Stimulated activated CD4-positive, alpha-beta T cell treated with anti-CD3 and anti-CD28 coated beads, TNF-alpha, amount 100 ng/mL, for 48 hours (primary cell): ENCODE results near the gene HOPX.
"Not testable (repeated sequence)": the region's sequence is repeated elsewhere in the genome, so short reads cannot be mapped to it uniquely, and the experiment has no call there.

Experiments used
- DNase-seq, 3 donors: peaks; one replicate each; pipeline ENCODE4 v3.0.0-alpha.2; 2020; ENCODE audit warnings: low read depth in 3 of 3

The HOPX gene, protein sequence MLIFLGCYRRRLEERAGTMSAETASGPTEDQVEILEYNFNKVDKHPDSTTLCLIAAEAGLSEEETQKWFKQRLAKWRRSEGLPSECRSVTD

DNA sequence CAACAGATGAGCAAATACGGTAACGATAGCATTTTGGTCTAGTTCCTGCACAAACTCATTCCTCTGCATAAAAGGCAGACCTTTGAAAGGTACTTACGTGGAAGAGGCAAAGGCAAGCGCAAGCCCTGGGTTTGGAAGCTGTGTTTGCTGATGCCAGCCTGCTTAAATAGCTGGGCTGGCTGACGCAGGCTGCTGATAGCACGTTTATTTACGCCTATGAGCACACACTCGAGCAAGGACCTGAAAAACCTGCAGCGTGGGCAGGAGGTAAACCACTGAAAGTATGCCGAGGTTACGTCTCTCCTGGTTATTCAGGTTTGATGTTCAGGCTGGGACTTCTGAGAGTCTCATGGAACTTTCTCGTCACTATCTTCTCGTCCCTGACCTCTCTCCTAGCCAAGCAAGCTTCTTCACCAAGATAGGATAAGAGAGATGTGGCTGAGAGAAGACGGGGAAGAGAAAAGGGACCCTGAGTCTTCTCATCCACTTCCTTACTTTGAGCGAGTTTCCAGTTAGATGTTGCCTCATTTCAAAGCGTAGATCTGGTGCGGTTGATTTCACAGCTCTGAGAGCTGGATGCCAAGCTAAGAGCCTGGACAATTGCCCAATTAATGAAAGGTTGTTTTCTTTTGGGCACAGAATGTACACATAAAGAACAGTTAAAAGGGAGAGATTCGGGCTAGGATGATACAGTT lies at the start of gene HOPX:
Gene HOPX (minus strand): TSS at position 139 of the 695 bp plus-strand sequence. CDS start 23,480 bp downstream, outside the sequence.
- DNase-seq = peak; percentile 55 to 63 (median 59)

GRCh38 chr4:56730097-56730496 lies 49.0 kb upstream of the HOPX start:
- DNase-seq = no peak

DNA sequence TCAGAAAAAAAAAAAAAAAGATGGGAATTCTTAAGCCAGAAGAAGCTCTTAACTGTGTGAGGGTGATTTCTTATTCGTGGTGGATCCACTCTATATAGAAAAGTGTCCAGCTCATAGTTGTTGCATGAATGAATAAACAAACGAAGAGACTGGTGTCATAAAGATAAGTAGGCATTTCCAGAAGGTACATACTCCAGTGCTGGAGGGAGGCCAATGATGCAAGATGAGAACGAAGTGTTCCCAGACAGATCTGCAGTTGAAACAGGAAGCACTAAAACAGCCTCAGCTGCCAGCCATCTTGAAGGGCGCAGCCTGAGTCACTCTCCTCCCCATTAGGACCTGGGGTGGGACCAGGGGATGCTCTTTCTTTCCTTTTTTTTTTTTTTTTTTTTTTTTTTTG lies 47.4 kb upstream of the HOPX start:
- DNase-seq = no peak

DNA sequence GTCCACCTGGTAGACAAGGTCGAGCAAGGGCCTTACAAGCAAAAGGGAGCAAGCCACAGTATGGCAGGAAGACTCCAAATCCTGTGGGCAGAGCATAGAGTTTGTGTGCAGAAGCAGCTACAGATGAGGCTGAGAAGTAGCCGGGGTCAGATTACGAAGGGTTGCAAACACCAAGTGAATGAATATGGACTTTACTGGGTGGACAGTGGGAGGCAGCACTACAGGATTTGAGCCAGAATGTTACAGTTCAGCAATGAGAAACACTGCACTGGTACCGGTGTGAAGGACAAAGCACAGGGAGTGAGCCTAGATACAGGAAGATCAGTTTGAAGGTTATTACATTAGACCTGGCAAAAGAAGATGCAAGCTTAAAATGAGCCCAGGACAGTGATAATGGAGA lies 46.1 kb upstream of the HOPX start:
- no peak for DNase-seq

- not testable (repeated sequence) for DNase-seq
Observed at GRCh38 chr4:56726593-56726992, 45.5 kb upstream of the HOPX start.

- no peak for DNase-seq
Observed at GRCh38 chr4:56723659-56724230, 42.6 kb upstream of the HOPX start.

DNA sequence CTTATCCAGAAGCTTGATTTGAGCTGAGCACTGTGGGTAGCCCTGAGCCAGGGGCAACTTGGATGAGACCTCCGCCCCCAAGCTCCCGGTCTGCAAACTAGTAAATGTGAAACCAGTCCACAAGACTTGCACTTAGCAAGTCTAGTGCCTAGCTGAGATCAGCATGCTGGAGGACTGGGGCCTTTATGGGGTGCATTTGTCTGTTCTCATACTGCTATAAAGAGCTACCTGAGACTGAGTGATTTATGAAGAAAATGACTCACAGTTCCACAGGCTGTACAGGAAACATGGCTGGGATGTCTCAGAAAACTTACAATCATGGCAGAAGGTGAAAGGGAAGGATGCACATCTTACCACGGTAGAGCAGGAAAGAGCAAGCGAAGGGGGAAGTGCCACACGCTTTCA lies 42.1 kb upstream of the HOPX start:
- peak; percentile 24 to 55 (median 41) for DNase-seq

DNA sequence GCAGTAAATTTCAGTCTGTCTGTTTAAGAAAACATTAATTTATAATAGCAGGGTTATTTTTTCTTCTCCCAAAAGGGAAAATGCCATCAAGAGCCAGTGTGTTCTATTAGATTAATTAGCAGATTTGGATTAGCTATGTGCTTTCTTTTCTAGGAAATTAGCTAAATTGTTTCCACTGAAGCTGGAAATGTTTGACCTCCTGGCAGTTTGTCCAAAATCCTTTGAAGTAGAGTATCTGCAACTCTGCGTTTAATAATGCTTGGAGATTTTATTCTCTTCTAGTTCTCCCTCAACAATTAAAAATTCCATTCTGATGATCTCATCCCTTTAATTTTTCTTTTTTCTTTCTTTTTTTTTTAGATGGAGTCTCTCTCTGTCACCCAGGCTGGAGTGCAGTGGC lies 27.1 kb upstream of the HOPX start:
- DNase-seq = no peak

DNA sequence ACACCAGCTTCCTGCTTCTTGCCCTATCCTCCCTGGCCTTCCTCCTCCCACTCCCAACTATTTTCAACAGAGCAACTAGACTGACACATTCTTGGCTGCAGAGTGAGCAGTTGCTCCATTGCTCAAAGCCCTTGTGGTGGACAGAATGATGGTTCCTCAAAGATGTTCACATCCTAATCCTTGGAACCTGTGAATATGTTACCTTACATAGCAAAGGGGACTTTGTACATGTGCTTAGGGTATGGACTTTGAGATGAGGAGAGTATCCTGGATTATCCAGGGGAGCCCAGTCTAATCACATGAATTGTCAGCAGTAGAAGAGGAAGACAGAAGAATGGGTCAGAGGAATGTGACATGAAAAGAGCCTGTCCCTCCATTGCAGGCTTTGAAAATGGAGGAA lies 24.9 kb upstream of the HOPX start:
- DNase-seq = no peak

GRCh38 chr4:56705334-56705733 lies 24.2 kb upstream of the HOPX start:
- no peak for DNase-seq

DNA sequence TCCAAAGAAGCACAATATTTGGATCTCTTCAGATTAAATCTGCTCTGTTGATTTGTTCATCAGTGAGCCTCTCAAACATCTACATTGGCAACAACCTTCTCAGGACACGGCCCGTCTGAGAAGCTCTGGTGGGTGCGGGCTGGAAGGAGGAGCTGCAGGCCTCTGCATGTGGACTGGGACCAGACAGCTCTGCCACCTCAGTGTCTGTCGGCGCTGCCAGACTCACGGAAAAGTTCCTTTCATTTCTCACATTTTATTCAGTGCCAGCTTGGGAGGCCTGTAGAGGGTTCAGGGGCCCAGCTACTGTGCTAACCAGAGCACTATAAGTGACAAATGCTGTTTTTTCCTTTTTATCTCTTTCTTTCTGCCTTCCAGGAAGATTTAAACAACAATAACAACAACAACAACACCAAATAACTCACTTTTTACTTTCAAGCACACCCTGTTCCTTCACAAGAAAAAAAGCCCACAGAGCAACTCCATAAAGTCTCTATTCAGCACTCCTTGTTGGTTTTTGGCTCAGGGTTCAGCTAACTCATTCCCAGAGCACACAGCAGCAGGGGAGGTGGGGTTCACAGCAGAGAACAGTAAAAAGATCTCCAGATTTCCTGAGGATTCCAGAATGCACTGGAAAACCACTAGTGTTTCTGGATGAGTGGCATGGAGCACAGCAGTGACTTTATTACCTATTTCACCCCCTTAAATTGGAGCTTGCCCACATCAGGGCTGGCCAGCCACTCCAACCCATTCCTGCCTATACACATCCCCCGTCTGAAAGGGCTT lies 23.2 kb upstream of the HOPX start:
- no peak for DNase-seq

DNA sequence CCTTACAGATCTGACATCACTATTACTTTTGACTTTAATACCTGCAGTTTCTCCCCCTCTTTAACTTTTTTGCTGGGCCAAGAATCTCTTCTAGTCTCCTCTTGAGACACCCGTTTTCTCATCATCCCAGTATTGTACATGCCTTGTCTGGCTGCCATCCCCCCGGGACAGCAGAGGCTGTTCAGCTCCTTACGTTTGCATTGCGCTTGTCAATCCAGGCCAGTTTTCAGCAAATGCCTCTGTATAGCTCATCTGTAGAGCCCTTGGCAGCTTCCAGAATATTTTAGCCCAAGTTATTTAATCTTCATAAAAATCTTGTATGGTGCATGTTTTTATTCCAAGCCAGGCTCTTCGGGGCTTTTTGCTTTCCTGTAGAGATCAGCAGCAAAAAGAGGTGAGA lies 22.3 kb upstream of the HOPX start:
- no peak for DNase-seq

- no peak for DNase-seq
Observed at GRCh38 chr4:56701644-56702043, 20.5 kb upstream of the HOPX start.

DNA sequence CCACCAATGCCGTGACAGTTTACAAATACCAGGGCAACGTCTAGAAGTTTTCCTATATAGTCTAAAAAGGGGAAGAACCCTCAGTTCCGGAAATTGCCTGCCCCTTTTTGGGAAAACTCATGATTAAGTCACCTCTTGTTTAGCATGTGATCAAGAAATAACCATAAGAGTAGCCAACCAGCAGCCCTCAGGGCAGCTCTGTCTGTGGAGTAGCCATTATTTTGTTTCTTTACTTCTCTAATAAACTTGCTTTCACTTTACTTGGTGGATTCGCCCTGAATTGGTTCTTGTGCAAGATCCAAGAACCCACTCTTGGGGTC lies 20.0 kb upstream of the HOPX start:
- DNase-seq = no peak

DNA sequence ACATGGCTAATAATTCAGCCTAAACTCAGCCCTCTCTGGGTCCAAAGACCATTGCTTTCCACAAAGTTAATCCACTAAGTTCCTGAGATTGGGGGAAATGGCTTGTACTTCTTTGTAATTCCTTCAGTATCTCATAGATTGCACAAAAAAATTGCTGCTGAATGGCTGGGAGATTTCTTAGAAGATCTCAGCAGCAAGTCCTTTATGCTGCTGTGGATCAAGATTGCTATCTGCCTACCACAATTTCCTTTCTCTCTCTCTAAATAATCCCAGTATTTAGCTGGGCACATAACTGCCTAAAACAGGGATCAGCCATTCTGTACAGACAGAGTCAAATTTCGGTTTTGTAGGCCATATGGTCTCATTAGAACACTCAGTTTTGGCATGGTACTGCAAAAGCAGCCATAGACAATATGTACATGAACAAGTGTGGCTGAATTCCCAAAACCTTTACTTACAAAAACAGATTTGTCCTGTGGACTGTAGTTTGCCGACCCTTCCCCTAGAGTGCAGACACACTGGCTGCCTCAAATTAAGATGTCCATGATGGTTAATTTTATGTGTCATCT lies 18.5 kb upstream of the HOPX start:
- no peak for DNase-seq

- DNase-seq = no peak
Observed at GRCh38 chr4:56698329-56698728, 17.2 kb upstream of the HOPX start.

DNA sequence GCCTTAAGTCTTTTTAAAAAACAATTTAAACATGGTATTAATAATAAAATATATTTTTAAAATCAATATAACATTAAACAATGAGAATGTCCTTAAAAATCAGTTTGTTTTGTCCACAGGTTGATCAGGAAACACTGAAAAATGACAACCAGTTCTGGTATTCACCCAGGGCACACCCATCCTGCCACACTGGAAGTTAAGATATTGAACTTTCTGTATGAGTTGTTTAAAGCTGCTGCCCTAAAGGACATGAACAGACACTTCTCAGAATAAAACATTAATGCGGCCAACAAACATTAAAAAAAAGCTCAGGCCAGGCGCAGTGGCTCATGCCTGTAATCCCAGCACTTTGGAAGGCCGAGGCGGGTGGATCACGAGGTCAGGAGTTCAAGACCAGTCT lies 15.0 kb upstream of the HOPX start:
- no peak for DNase-seq

GRCh38 chr4:56693476-56693875 lies 12.4 kb upstream of the HOPX start:
- not testable (repeated sequence) for DNase-seq

GRCh38 chr4:56692576-56692975 lies 11.5 kb upstream of the HOPX start:
- no peak for DNase-seq

DNA sequence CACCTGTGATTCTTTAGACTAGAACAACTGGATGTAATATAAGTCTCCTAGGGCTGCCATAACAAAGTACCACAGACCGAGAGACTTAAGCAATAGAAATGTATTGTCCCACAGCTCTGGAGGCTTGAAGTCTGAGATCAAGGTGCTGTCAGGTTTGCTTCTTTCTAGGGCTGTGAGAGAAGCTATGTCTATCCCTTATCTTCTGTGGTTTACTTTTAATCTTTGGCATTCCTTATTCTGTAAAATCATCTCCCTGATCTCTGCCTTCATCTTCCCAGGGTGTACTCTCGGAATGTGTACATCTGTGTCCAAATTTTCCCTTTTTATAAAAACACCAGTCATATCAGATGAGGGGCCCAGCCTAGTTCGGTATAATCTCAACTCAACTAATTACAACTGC lies 10.3 kb upstream of the HOPX start:
- no peak for DNase-seq

GRCh38 chr4:56690393-56690792 lies 9.3 kb upstream of the HOPX start:
- DNase-seq = no peak

DNA sequence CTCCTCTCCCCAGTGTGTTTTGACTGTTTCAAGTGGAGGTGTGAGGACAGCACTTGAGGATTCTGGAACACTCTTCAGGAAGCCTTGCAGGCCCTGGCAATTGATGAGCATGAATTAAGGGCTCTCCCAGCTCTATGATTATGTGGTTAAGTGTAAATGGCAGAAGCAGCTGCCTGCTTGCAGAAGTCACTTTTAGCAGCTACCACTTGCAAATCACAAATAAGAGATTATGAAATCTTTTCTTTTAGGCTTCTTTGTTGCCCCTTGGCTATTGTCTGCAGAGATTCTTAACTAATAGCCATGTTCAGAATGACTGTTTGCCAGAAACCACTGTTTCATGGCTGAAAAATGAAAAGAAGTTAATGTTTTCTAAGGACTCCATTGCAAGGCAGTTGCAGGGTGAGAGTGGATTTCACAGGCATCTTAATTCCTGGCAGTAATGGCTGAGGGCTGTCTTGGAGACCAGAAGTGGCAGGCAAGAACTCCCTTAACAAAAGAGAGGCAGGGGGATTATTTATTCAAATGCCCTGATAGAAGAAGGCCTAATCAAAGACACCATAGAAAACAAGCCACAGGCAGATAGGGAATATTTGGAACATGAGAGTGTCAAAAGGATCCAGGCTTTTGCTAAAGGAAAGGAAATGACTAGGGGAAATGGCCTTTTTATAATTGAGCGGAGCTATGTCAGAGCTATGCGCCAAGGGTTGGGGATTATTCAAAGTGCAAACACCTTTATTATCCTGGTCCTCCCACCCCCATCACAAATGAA lies 8.3 kb upstream of the HOPX start:
- no peak for DNase-seq
